HepG2 (cell line): ENCODE data around the gene TPD52L2.

ENCODE experiments used
- BRF2 ChIP-seq: sonication (generic); formaldehyde crosslinking; IDR thresholded peaks from 2 replicates; pipeline ENCODE4 v1.8.1; 2022; ENCODE audit warnings: mild to moderate bottlenecking, missing genetic modification reagents
- CHCHD3 ChIP-seq: sonication (generic); formaldehyde crosslinking; IDR thresholded peaks from 2 replicates; pipeline ENCODE4 v1.8.0; 2022; ENCODE audit warnings: mild to moderate bottlenecking, missing genetic modification reagents, moderate library complexity
- CHD4 ChIP-seq: fragments of 200-600 bp; sonication (generic); IDR thresholded peaks from 2 replicates; pipeline ENCODE4 v1.7.0; 2017; ENCODE audit warnings: mild to moderate bottlenecking, low read length, borderline replicate concordance
- NR2F1 ChIP-seq, 2 experiments: fragments of 450-650 bp in 1 of 2; formaldehyde crosslinking in 1 of 2; IDR thresholded peaks; 2 replicates each; pipeline versions ENCODE4 v1.5.0 to v1.6.1; 2016 to 2020; ENCODE audit warnings: mild to moderate bottlenecking in 1 of 2, missing compliant biosample characterization in 1 of 2, missing genetic modification reagents in 1 of 2, moderate library complexity in 1 of 2
- POLR2AphosphoS5 ChIP-seq: IDR thresholded peaks from 2 replicates; pipeline ENCODE4 v1.6.1; 2012; ENCODE audit warnings: low read depth, low read length
- SOX6 ChIP-seq, 2 experiments: fragments of 450-650 bp in 1 of 2; sonication (generic) in 1 of 2; formaldehyde crosslinking in 1 of 2; IDR thresholded peaks; 2 replicates each; pipeline versions ENCODE4 v1.4.0 to v1.6.1; 2017 to 2020; ENCODE audit warnings: antibody characterized with exemption in 1 of 2, mild to moderate bottlenecking in 1 of 2, missing genetic modification reagents in 1 of 2
- TF ChIP-seq, protein P1 (sequence below): sonication (generic); formaldehyde crosslinking; IDR thresholded peaks from 2 replicates; pipeline ENCODE4 v1.5.0; 2020; ENCODE audit warnings: missing genetic modification reagents

DNA sequence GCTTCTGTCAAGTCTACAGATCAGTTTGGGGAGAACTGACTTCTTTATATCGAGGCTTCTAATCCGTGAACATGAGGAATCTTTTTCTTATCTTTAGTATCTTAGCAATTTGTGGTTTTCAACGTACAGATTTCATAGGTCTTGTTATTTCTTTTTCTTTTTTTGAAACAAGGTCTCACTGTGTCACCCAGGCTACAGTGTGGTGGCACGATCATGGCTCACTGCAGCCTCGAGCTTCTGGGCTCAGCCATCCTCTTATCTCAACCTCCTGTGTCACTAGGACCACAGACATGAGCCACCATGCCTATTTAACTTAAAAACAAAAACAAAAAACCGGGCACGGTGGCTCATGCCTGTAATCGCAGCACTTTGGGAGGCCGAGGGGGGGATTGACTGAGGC, 59.2 kb downstream of the TPD52L2 start:
- no peak for TF ChIP-seq POLR2AphosphoS5
- no peak for TF ChIP-seq SOX6 (IDR thresholded peaks at IDR 0.05)
- no peak for TF ChIP-seq SOX6 (CRISPR knock-in tag; IDR thresholded peaks at IDR 0.05)
- TF ChIP-seq CHCHD3, result no peak
- no peak for TF ChIP-seq NR2F1 (CRISPR knock-in tag; IDR thresholded peaks at IDR 0.05)
- TF ChIP-seq, protein P1, sequence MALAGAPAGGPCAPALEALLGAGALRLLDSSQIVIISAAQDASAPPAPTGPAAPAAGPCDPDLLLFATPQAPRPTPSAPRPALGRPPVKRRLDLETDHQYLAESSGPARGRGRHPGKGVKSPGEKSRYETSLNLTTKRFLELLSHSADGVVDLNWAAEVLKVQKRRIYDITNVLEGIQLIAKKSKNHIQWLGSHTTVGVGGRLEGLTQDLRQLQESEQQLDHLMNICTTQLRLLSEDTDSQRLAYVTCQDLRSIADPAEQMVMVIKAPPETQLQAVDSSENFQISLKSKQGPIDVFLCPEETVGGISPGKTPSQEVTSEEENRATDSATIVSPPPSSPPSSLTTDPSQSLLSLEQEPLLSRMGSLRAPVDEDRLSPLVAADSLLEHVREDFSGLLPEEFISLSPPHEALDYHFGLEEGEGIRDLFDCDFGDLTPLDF, result no peak
- no peak for TF ChIP-seq BRF2 (CRISPR knock-in tag)
- TF ChIP-seq CHD4, result no peak
